NCI-H460 (cell line): Measurements from ENCODE around the gene FKBP11. TPM values are rescaled to one million over a fixed set of nuclear protein-coding genes. Genes with fewer than 3 reads are reported as not detected.

Experiments used
- DNase-seq: peaks from one replicate; pipeline ENCODE4 v3.0.0-alpha.2; 2016; ENCODE audit warnings: low read depth; ENCODE audit errors: extremely low read depth
- polyA plus RNA-seq: library from polyadenylated mRNA; depleted of rRNA; stranded (reverse); fragments of >200 nt; gene quantifications from 2 replicates; pipeline ENCODE4 v1.2.3, GENCODE V29; 2014; cell fraction: nucleus; rRNA removed
- total RNA-seq: library from RNA; depleted of rRNA; stranded (reverse); fragments of >200 nt; shearing (Covaris generic); gene quantifications from 2 replicates; pipeline ENCODE4 v1.2.3, GENCODE V29; 2014; rRNA removed

Gene FKBP11
- total RNA-seq, result 47.1 and 54.6 TPM in 2 replicates
- 83.9 and 88.2 TPM in 2 replicates for polyA plus RNA-seq

DNA sequence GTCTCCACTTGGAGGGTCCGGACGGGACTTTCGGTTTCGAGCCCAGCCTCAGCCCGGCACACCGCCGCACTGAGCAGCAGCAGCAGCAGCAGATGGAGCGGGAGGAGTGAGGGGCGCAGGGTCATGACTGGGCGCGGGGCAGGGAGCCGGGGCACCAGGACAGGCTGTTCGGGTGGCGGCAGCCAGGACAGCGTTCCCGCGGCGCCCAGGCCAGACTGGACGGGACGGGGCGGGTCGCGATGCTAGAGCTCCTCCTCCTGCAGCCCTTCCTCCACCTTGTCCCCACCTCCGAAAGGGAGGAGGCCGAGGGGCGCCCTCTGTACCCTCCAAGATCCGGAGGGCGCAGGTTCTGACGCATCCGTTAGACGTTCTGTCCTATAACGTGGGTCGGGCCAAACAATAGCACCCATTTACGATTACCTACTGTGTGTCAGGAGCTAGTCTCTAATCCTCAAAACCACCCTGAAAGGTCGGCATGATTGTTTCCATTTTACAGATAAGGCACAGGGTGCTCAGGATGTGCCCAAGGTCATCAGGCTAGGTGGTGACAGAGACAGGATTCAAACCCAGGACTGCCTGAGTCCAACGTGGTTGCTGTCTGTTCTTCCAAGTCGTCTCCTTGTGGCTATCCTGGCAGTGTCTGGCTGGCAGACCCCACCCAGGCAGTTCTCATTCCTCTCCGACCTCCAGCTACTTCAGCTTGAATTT, at the start of gene FKBP11:
FKBP11 (minus strand) TSS at position 189 of the 708 bp plus-strand sequence; CDS start at position 125, 64 bp downstream.
- DNase-seq, result no peak

DNA sequence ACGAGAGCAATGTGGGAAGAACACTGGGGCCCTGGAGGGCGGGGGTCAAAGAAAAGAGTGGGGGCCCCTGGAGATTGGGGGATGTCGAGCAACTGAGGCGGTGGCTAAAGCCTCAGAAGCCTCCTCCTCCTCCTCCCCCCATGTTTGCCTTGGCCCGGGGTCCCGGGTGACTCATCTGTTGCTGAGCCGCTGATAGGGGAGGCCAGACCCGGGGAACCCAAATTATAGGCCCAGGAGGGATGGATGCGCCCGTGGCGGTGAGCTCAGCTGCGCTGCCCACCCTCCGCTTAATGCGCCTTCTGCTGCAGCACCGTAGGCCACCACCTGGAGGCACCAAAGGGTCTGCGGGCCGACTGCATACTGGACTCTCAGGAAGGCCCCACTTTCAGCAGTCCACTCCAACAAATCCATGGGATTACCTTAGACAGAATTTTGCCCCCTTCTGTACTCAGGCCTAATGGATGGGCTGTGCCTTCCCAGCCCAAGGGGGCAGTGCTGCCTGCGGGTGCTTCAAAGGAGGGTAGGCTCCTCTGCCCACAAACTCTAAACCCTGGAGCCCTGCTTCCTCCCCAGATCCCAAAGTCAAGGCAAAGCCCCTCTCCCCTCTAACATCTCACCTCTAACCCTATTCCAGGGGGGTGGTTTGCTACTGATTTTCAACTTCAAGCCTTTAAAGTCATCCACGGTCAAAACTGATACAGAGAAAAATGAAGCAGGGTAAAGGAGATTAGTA, 48.8 kb upstream of the FKBP11 start:
- no peak for DNase-seq

DNA sequence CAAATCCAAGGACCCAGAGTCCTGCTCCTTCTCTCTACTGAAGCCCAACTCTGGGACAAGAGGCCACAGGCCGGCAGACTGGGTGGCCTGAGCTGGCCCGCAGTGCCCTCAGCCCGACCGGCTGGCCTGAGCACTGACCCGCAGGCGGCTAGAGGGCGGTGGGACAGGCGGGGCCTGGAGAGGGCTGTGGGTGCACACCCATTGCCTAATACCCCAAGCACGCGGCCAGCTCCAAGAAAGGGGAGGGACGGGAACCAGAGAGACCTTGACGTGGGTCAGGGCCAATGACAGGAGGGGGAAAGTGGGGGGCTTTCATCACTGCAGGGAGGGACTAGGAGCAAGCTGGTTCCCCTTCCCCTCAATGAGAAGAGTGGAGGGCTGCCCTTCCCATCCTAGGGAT, 48.2 kb upstream of the FKBP11 start:
- DNase-seq, result no peak

DNA sequence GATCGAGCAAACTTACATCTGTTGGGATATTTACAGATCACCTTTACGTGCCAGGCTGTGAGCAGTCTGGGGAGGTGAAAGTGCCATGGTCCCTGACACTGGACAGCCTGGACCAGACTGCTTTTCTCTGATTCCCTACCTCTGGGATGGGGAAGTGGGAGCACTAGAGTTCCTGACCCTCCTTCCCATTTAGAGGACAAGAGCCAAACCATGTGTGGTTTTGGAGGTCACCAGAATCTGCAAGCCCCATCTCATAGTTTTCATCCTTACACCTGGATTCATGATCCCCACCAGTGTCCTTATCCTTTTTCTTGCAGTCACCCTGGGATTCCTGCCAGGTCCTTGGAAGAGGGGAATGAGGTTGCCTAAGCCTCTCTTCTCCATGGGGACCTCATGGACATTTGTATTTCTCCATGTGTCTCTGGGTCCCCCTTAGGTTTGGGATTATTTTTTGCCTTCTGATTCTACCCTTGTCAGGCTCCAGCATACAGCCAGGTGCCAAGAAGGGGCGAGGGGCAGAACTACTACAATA, 47.7 kb upstream of the FKBP11 start:
- no peak for DNase-seq

DNA sequence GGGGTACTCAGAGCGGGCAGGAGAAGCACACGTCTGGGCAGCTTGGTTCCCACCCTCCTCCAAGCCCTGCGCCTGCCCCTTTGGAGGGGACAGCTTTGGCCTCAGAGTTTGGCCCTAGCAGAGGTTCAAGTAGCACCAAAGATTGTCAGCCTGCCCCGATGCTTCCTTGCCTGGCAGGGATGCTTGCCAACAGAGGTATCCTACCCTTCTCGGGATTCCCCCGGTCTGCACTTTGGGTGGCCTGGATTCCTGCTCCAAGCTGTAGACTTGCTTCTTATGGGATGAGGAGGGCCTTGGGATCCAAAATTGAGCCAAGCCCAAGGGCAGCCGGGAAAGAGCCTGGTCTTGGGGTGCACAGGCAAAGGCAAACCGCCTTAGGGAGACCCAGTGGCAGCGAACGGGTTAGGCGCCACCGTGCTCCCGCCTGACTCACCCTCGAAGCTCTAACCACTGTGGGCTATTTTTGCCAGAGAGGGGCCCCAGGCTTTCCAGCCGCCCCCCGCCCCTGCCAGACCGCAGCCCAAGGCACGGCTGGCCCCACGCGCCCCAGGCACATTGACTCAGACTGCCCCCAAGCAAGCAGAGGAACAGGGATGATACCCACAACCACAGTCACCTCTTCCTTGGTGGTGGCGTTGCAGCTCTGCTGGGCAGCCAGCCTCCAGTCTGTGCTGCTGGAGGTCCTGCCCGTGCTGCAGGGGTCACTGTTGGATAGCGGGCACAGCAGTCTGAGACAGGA, 47.1 kb upstream of the FKBP11 start:
- no peak for DNase-seq

DNA sequence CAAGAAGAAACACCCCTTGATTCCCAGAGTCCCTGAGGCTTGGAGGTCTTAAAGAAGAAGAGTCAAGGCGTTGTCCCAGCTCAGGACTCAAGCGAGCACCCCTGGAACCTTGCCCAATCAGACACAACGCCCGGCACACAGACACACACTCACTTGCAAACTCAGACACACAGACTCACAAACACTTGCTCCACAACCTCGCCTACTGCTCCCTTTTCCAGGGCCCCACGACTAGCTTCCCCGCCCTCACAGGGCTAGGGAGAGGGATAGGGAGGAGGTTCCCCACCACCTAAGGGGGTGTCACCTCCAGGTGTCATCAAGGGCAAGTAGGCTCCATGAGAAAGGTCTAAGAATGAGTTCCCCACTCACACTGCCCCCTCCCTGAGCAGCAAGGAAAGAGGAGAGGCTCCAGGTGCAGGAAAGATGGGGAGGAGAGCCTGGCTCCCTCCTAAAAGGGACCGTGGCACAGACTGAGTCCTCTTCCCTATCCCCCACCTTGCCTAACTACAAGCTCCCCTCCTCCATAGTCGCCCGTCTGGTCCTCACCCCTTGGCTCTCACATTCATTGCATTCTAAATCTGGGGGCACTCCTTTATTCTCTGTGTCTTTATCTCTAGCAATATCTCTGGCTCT, 45.5 kb upstream of the FKBP11 start:
- DNase-seq, result no peak

DNA sequence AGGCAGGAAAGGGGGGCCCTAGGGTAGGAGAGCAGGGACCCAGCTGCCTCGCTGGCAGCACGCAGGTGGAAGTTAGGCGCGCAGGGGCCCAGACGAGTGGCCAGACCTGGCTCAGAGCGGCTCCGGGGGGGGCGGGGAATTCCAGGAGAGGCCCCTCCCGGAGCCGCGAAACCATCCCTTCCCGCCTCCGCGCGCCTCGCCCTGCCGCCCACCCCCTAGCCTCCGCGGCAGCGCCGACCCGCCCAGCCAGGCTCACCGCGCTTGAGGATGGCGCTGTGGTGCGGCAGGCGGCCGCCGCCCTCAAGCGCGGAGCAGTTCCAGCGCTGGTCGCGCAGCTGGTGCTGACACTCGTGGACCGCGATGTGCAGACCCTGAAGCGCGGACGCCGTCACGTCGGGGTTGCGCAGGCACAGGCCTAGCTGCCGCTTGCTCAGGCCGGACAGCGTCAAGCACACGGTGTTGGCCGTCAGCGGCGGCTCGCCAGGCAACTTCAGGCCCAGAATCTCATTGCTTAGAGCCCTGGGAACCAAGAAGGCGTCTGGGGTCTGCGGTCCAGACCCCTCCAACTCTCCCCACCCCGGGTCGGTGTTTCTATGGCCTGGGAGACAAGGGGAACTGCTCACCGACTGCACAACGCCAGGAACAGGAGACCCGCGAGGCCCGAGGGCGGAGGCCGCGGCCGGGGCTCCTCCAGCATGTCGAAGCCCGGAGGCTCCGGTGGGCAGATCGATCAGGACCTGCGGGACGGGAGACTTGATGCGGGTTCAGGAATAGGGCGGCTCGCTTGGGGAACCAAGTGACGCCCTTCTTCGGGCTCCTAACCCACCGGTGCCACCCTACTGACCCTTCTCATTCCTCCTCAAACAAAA, 44.8 kb upstream of the FKBP11 start:
- no peak for DNase-seq

DNA sequence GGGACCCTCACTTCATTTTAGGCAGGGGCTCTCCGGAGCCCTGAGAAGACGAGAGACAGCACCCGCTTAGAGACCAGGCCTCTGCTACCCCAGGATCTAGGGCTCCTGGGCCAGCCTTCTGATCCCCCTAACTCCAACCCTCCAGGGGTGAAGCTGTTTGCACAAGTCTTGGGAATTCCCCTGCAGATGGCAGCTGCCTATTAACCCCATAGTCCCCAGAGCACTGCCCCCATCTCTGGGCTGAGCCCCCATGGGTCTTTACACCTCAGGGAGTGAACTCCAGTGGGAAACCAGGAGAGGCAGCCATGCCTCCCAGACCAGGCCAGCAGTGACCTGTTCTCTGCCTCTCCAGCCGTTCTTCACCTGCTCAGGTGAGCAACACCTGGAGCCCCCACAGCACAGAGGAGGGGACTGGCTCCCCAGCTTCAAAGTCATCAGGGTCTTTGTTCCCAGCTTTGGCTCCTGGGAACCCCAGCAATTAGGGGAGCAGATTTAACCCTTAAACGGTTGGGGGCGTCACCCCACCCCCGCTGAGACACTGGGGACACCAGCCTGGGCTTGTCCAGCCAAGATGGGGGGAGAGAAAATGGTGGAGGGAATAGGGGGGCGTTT, 44.0 kb upstream of the FKBP11 start:
- DNase-seq, result no peak

DNA sequence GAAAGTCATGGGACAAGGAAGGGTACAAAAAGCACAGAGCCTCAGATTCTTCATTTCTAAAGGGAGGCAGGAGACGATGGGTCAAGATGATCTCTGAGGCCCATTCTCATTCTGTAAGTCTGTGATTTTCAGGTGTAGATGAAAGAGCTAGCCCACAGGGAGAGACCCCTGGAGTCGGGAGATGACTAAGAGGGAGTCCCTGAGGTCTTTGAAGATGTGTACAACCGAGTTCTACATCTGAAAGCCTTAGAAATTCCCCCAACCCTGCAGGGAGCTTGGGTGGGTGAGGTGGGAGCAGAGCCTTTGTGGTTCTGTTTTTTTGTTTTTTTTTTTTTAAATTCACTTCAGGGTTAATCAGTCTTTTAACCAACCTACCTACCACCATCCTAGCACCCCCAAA, 43.2 kb upstream of the FKBP11 start:
- no peak for DNase-seq

DNA sequence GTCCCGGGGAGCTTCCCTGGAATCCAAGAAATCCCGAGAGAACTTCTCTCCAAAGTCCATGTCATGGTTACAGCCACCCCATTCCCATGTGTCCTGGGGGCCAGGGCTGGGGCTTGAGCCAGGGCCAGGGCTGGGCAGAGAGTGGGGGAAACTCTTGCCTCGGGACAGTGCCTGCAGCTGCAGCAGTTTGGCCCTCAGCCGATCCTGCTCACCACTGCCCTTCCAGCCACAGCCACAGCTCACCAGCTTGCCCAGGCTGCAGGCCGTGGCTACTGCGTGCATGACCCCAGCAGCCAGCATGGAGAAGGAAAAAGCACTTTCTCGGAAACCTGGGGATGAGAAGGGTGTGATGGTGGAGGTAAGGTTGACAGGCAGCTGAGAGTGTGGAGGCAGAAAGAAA, 42.7 kb upstream of the FKBP11 start:
- DNase-seq, result no peak

DNA sequence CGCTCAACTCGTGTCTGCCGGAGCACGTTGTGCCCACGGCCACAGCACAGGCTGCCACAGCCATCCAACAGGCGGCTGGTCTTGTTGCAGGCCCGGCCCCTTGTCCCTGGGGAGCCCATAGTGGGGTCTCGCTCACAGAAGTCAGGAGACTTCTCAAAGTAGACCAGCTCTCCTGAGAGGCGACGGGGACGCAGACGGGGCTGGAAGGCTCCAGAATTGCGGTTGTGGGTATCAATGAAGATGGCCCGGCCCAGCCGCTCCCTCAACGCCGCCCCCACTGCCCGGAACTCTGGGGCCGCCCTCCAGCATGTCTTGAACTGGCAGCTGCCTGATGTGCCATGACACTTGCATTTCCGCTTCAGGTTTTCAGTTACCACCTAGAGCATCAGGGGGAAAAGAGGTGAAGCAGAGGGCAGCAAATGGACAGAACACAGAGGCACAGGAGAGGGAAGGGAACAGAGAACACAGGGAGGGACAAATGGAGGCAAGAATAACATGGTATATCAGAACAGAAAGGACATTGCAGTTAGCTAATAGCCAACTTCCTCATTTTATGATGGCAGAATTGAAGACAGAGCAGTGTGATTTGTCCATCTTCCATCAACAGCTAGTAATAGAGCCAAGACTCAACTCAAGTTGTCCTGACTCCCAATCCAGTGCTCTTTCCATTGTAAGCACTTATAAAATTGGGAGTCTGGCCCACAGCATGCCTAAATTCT, 41.0 kb upstream of the FKBP11 start:
- no peak for DNase-seq

DNA sequence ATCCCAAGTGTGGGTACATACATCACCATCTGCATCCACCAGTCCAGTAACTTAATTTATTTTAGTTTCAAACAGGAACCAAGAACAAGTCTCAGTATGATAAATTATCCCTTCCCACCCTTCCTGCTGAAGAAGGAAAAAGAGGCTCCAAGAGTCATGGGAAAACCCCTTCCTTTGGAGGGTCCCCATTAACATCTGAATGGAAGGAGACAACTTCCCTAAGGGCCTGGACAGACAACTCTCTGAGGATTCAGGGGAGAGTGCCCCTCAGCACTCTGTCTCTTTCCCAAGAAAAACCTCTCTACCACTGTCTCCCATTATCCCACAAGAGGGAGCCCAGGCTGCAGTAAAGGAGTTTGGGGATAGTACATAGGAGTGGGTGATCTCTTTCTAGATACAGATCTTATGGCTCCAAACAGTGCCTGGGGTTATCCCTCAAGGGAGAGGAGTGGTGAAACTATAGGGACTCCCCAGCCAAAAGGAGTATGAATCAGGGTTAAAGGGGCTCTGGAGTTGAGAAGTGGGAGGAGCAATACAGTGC, 40.1 kb upstream of the FKBP11 start:
- DNase-seq, result no peak

DNA sequence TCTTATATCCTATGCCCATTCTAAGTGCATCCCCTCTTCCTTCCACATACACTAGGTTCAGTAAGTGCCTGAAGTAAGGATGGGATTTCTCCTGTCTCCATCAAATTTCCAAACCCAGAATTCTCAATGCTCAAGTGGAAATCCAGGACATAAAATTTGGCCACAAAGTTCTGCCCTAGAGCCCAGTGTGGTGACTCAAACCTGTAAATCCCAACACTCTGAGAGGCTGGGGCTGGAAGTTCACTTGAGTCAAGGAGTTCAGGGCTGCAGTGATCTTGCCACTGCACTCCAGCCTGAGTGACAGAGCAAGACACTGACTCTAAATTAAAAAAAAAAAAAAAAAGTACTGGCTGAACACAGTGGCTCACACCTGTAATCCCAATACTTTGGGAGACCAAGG, 36.5 kb upstream of the FKBP11 start:
- DNase-seq, result no peak

DNA sequence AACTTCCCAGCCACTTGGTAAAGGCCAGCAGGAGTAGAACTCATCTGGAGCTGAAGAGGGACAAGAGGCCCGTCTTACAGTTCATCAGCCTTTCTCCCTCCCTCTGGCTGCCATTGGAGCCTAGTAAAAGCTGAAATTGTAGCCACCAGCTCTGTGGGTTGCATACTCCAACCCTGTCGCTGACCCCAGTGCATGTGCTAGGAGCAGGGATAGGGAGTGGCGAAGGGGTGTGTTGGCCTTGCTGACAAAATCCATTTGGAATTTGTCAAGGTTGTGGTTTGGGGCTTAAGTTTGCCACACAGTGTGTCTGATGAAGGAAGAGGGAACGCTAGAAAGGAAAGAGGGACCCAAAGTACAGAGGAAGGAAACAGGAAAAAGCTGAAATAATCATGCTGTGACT, 36.0 kb upstream of the FKBP11 start:
- DNase-seq, result no peak

DNA sequence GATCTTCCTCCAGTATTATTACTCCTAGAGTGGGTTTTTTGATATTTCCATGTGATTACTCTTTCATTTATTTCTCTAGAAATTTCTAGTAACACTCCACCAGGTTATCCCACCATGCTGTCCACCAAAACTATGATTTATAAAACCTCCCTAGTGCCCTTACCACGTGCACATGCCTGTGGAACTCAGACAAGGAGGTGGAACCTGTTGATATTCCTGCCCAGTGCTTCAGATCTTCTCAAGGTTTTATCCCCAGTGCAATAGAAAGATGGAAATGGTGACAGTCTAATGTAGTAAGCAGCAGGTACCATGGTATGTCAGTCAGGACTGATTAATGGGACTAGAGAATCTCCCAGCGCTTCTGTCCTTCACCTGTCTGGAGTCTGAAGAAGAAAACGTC, 35.5 kb upstream of the FKBP11 start:
- DNase-seq, result no peak

DNA sequence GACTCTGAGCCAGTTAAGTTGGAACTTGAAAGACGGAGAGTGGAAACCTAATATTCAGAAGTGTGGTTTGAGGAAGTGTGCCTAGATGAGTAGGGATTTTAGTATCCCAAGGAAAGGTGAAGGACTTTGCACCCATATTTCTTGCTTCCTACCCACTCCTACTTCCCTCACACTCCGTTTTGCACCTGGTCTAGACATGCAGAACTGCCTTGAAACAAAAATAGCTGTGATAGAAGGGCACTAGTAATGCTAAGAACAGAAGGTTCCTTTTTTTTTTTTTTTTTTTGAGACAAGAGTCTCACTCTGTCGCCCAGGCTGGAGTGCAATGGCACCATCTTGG, 32.7 kb upstream of the FKBP11 start:
- DNase-seq, result no peak

DNA sequence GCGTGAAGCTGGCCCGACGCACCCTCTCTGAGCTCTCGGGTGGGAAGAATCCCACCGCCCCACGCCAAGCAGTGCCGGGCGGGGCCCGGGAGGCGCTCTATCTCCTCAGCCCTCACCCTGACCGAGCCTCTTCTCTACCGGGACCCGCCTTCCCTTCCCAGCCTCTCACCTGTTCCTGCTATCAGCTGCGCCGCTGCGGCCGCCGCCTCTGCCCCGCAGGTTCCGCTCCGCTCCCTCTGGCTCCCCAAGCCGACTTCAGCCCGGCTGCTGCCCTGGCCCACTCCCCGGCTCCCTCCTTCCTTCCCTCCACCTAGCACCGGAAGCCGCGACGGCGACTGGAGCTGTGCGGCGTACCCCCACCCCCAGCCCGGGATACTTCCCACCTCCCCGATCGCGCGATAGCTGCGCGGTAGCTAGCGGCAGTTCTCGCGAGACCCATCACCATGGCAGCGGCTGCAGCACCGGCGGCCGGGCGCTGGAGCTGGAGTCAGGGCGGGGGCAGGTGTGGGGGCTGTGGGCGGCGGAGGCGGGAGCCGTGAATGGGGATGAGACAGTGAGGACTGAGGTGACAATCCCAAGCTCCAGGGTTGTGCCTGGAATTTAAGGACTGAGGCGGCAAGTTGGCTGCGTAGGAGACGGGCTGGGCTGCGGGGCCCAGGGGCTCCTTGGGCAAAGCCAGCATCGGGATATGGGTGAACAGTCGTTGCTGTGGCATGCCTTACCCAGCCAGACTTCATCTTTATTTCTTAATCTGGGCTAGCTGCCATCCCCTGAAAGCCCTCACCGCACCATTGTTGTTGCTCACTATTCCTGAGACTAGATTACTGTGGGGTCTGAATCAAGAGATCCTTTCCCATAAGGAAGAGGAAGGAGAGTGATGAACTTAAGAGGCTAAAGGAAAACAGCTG, 32.1 kb upstream of the FKBP11 start, which contains the start of gene ARF3:
ARF3 (minus strand) TSS at position 347 of the 908 bp plus-strand sequence. CDS start 16,392 bp downstream, outside the sequence.
- peak; percentile 88 for DNase-seq
